ENCODE data around the gene ADAMTS2. TPM values are rescaled to one million over a fixed set of nuclear protein-coding genes. Genes with fewer than 3 reads are reported as not detected.

ADAMTS2 gene
- total RNA-seq, 1 donor from 2014 or later = 0.78 TPM

DNA sequence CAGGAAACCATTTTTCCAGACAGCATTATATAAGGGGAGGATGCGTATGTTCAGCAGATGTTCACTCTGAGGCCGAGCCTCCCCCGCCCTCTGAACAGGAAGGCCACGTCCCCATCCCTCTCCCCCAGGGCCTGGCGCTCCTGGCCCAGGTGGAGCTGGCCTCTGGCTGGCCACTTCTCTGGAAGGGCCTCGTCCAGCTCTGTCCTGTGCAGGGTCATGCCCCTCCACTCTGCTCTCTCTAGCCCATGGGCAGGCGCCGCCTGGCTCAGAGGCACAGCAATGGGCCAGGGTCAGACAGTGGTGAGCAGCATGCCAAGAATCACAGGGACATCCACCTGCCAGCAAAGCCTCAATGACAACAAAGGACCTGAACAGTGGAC lies 34.2 kb downstream of the ADAMTS2 start:
- DNase-seq = no peak

DNA sequence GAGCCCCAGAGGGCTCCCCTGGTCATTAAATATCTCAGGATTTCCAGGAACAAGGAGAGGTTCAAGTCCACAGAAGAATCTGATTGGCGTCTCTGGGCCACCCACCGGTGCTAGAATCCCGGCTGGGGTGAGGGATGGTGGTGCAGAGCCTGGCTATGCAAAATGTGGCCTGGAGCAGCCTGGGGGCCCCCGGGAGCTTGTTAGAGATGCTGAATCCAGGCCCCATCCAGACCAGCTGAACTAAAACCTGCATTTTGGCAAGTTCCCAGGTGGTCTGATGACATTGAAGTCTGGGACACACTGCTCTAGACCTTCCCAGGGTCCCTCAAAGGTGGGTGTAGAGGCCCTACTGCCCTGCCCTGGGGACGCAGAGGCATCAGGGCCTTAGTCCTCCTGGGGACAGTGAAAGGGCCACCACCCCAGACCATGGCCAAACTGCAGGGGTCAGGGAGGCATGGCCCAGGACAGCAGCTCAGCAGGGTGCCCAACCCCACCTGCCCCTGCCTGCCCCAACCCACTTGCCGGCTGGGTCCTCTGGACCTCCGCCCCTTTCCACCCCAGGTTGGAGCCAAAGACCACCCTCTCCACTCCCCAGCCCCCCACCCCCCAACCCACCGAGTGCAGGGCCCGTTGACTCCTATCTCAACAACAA lies 34.7 kb downstream of the ADAMTS2 start:
- no peak for DNase-seq

- no peak for DNase-seq
Measured at GRCh38 chr5:179309751-179310320, 35.4 kb downstream of the ADAMTS2 start.

- DNase-seq = no peak
Measured at GRCh38 chr5:179309383-179309670, 35.9 kb downstream of the ADAMTS2 start.

DNA sequence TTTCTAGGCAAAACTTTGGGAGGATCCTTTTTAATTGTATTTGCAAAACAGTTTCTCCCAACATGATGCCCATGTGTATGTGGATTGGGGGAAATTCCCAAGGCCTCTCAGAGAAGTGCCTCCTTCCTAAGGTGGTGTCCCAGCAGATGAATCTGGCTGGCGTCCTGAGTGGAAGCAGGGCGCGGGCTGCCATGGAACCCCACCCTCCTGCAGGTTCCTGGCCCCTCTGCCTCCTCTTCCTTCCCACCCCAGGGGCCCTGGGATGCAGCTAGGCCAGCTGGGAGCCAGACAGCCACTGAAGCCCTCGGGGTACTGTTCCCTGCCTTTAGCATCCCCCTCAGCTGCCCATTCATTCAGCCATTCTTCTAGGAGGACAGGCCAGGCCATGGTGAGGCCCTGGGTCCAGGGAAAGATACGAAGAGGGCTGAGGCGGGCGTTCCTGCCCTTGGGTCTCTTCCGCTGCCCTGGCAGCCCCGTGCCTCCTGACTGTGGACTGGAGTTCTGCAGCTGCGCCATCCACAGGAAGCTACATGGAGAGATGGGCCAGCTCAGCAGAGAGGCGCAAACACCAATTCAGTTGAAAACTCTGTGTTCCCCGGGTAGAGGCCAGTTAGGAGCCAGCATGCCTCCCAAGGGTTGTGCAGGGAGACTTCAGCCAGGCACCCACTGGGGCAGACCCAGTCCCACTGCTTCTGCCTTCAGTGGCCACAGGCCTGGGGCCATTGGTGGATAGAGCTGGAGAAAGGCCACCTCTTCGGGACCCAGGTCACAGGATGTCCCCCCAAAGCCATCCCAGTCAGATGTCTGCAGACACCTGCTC lies 36.5 kb downstream of the ADAMTS2 start:
- DNase-seq = no peak

- DNase-seq = no peak
Measured at GRCh38 chr5:179307931-179308471, 37.3 kb downstream of the ADAMTS2 start.

DNA sequence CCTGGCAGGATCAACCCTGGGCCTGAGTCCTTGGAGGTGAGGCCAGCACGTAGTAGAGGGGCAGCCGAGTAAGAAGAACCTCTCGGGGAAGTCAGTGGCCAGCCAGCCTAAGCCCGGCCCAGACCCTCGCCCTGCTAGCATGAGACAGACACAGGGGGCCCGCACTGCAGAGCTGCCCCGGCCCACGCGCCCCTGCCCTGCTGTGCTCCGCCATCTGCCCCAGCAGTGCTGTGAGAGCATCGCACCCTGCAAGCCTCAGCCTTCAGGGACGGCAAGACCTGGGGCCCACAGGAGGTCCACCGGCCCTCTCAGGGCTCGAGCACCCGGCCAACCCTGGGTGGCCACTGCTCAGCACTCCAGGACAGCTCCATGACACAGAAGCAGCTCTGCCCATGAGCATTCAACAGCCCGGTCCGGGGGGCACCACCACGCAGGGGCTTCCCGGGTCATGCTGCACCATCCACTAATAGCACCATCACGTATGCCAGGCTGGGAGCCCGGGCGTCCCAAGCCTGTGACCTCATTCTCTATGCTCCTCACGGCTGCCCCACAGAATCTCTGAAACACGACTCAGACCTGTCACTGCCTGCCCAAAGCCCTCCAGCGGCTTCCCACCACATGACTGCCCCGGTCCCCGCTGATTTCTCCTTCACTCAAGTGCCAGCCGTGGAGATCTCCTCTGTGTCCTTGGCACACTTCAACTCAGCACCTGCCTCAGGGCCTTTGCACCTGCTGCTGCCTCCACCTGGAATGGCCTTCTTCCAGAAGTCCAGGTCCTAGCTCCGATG lies 38.1 kb downstream of the ADAMTS2 start:
- no peak for DNase-seq

- DNase-seq = no peak
Measured at GRCh38 chr5:179306191-179307012, 38.9 kb downstream of the ADAMTS2 start.

DNA sequence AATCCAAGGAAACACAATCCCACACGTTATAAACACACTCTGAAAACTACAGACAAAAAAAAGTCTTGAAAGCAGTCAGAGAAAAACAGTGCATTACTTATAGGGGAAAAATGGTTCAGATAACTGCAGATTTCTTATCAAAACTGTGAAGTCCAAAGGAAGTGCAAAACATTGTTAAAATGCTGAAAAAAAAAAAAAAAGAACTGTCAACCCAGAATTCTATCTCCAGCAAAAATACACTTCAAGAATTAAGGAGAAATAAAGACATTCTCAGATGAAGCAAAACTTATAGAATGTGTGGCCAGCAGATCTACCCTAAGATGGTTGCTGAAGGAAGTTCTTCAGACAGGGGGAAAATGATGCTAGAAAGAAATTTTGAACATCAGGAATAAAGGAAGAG lies 40.4 kb downstream of the ADAMTS2 start:
- DNase-seq = no peak

DNA sequence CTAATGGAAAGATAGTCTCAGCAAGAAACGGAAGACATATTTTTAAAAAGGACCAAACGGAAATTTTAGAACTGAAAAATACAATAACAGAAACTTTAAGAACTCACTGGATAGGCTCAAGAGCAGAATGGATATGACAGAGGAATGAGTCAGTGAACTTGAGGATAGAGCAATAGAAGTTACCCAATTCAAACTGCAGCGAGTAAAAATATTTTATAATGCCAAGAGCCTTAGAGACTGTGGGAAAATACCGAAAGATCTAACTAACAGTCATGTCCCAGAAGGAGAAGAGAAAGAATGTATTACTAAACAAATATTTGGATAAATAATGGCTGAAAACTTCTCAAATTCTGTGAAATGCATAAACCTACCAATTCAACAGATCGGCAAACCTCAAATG lies 40.8 kb downstream of the ADAMTS2 start:
- no peak for DNase-seq

- no peak for DNase-seq
Measured at GRCh38 chr5:179303451-179304200, 41.6 kb downstream of the ADAMTS2 start.

DNA sequence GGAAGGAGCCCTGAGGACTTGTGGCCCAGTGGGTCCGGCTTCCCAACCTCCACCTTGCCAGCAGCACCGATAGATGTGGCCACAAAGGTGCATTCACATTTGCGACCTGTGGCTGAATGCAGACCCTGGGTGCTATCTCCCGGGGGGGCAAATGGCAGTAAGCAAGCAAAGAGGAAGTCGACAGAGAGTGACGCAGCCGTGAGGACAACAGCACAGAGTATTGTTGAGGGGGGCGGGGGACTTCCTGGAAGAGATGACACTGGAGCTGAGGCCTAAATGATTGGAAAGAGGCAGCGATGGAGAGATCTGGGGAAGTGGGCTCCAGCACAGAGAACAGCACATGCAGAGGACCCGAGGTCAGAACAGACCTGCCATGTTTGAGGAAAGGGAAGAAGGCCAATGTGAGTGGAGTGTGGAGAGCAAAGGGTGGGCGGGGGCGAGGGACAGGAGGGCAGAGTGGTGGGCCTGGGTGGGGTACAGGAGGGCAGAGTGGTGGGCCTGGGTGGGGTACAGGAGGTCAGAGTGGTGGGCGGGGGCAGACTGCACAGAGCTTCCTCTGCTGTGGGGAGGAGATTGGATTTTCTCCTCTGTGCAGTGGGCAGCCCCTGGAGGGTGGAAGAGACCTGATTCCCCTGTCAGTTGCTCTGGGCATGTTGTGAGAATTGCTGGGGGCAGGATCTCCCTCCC lies 42.6 kb downstream of the ADAMTS2 start:
- DNase-seq = no peak

GRCh38 chr5:179301796-179302195 lies 43.5 kb downstream of the ADAMTS2 start:
- DNase-seq = no peak

GRCh38 chr5:179301376-179301775 lies 43.9 kb downstream of the ADAMTS2 start:
- DNase-seq = no peak

- no peak for DNase-seq
Measured at GRCh38 chr5:179300581-179301180, 44.6 kb downstream of the ADAMTS2 start.

GRCh38 chr5:179298181-179298993 lies 46.9 kb downstream of the ADAMTS2 start:
- no peak for DNase-seq

DNA sequence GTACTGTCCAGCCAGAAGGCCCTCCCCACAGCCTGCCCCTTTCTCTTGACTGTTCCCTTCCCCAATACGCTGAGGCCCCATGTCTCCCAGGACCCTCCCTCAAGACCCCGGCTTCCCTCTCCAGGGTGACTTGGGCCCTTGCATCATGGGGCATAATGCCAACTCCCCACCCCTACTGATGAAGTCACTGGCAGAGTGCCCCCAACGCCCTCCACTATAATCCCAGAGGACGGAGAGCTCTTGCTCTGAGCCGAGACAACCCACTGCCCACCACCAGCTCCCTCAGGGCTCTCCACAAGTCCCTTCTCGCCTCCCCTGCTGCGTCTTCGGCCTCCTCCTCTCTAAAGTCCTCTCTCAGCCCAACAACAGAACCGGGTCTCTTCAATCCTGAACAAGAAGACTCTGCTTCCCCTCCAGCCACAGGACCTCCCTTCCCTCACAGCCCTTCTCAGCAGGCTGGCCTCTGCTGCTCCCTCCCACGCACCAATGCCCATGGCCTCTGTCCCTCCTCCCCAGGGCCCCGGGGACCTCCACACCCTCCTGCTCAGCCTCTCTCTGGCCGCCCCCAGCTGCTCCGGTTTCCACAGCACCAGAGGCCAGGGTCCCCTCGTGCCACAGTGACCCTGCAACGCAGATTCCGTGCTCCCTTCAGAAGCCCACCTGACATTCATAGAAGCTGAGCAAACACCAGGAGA lies 47.6 kb downstream of the ADAMTS2 start:
- DNase-seq = no peak

GRCh38 chr5:179297026-179297425 lies 48.2 kb downstream of the ADAMTS2 start:
- no peak for DNase-seq

All from occipital lobe (tissue), 2 donors.